ENCODE results near the gene TSC22D3.

- TF ChIP-seq CTCF (IDR thresholded peaks at IDR 0.05) (no peak), ZFX (IDR thresholded peaks at IDR 0.05; ENCODE audit: borderline replicate concordance) (no peak)
These were observed 59.4 kb downstream of the TSC22D3 start for GRCh38 chrX:107716118-107716684.
